Duodenal mucosa (tissue), 2 donors: ENCODE results near the gene SUPT3H.

Source experiments
- H3K27ac ChIP-seq: one replicate; pipeline ENCODE4 v1.7.0; 2013; ENCODE audit warnings: low read depth, low read length
- H3K27me3 ChIP-seq, 2 donors: one replicate each; pipeline ENCODE4 v1.7.0; 2013; ENCODE audit warnings: low read length in 2 of 2, control low read depth in 1 of 2; ENCODE audit not compliant: insufficient read depth in 2 of 2, control insufficient read depth in 1 of 2
- H3K36me3 ChIP-seq, 2 donors: one replicate each; pipeline ENCODE4 v1.7.0; 2013; ENCODE audit warnings: low read length in 2 of 2, control low read depth in 1 of 2; ENCODE audit not compliant: insufficient read depth in 2 of 2, control insufficient read depth in 1 of 2
- H3K4me1 ChIP-seq, 2 donors: one replicate each; pipeline ENCODE4 v1.7.0; 2013; ENCODE audit warnings: low read length in 2 of 2, control low read depth in 1 of 2; ENCODE audit not compliant: insufficient read depth in 2 of 2, control insufficient read depth in 1 of 2
- H3K4me3 ChIP-seq, 2 donors: one replicate each; pipeline ENCODE4 v1.7.0; 2013; ENCODE audit warnings: low read length in 2 of 2, low read depth in 1 of 2
- H3K9ac ChIP-seq, 2 donors: one replicate each; pipeline ENCODE4 v1.7.0; 2013; ENCODE audit warnings: low read length in 2 of 2, low read depth in 1 of 2
- H3K9me3 ChIP-seq, 2 donors: one replicate each; pipeline ENCODE4 v1.7.0; 2013; ENCODE audit warnings: low read length in 2 of 2, control low read depth in 1 of 2; ENCODE audit not compliant: control insufficient read depth in 1 of 2

Gene SUPT3H

DNA sequence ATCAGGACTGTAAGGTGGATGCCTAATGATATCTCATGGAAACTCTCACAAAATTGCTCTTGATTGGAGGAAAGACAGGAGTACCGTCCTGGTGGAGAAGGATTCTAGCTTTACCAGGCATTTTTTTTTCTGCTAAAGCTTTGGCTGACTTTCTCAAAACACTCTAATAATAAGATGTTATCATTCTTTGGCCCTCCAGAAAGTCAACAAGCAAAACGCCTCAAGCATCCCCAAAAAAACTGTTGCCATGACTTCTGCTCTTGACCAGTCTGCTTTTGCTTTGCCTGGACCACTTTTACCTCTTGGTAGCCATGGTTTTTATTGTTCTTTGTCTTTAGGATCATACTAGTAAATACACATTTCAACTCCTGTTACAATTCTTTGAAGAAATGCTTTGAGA lies 105.1 kb downstream of the SUPT3H start:
- H3K27ac ChIP-seq, result no peak overlapping the region
- H3K4me1 ChIP-seq, result no peaks in the 10 kb centered on the region

DNA sequence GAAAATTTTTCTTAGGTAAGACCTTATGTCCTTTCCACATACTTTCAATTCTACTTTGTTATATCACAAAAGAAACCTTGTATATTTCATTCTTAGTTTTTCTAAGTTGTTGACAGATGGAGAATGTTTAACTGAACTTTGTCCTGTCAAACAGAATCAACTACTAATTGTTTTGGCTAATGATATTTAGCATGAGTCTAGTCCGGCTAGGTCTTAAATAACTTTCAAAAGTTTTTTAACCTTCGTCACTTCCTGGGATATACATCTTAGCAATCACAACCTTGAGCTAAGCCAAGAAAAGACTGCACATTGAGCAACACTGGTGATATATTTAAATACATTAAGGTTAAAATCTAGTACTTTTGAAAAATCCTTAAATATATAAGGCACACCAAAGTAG lies 112.5 kb downstream of the SUPT3H start:
- H3K9ac ChIP-seq, result no peak overlapping the region
- peaks cover 0 to under 1% of the 10 kb centered on the region in 2 donors for H3K9me3 ChIP-seq
- no peaks in the 10 kb centered on the region for H3K36me3 ChIP-seq
- H3K4me1 ChIP-seq, result peaks cover 0 to 12% of the 10 kb centered on the region in 2 donors
- no peak overlapping the region for H3K27ac ChIP-seq
- H3K4me3 ChIP-seq, result no peak overlapping the region
- no peaks in the 10 kb centered on the region for H3K27me3 ChIP-seq

More for the DNA sequence above, 105.1 kb downstream of the SUPT3H start:
- Histone ChIP-seq H3K36me3 (peaks cover 0 to 5% of the 10 kb centered on the region in 2 donors), H3K9ac (no peak overlapping the region), H3K4me3 (no peak overlapping the region), H3K27me3 (no peaks in the 10 kb centered on the region), H3K9me3 (peaks cover 2 to 5% of the 10 kb centered on the region in 2 donors)

DNA sequence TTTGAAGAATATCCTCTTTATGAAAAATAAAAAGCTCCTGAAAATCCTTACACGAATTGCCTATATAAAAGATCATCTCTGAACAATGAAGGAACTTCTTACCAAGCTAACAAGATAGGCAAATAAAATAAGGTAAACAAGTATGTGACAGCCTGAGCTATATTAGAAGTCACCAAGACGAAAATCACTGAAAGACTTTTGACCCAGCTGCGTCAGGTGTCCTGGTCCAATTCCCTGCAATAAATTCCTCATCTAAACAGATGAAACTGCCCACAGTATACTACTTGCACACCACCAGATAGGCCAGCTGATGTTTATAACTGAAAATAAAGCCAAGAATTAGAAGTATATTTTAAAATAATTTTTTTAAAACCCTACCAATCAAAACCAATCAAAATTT lies 117.0 kb downstream of the SUPT3H start:
- Histone ChIP-seq H3K4me3 (no peak overlapping the region), H3K27me3 (no peaks in the 10 kb centered on the region), H3K9ac (no peak overlapping the region), H3K36me3 (no peaks in the 10 kb centered on the region), H3K27ac (no peak overlapping the region), H3K4me1 (peaks cover 0 to 12% of the 10 kb centered on the region in 2 donors), H3K9me3 (no peaks in the 10 kb centered on the region)

DNA sequence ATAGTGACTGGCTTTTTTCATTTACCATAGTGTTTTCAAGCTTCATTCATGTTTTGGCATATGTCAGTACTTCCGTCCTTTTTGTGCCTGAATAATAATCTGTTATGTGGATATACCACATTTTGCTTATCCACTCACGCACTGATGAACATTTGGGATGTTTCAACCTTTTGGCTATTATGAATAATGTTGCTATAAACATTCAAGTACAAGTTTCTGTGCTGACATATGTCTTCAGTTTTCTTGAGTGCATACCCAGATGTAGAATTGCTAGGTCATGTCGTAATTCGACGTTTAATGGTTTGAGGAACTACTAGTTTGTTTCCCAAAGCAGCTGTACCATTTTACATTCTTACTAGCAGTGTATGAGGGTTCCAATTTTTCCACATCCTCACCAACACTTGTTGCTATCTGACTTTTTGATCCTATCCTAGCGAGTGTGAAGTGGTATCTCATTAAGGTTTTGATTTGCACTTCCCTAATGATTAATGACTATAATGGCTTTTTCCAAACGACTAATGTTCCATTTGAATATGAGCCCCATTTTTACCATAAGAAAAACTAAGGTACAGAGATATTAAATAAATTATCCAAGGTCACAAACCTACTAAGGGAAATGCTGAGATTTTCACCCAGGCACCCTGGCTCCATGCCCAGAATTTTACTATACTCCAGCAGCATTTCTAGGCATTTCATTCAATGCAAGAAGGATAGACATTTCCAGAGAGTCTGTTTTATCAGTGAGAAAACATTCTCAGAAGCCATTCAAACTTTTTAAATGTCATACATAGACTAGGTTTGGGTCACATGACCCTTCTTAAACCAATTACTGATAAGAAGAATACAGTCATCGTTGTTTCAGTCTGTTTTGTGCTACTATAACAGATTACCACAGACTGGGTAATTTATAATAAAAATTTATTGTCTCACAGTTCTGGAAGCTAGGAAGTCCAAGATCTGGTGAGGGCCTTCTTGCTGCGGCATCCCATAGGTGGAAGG lies 120.7 kb downstream of the SUPT3H start:
- Histone ChIP-seq H3K4me3 (no peak overlapping the region), H3K9ac (no peak overlapping the region), H3K4me1 (peaks cover 0 to 6% of the 10 kb centered on the region in 2 donors), H3K36me3 (no peaks in the 10 kb centered on the region), H3K27ac (no peak overlapping the region), H3K27me3 (no peaks in the 10 kb centered on the region), H3K9me3 (no peaks in the 10 kb centered on the region)

DNA sequence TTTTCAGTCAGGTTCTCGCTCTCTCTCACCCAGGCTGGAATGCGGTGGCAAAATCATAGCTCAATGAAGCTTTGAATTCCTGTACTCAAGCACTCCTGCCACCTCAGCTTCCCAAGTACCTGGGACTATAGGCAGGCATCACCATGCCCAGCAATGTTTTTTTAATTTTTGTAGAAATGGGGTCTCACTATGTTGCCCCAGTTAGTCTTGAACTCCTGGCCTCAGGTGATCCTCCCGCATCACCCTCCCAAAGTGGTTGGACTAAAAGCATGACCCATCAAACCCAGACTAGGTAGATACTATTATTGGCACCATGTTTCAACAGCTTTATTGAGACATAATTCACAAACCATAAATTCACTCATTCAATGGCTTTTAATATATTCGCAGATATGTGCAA lies 122.3 kb downstream of the SUPT3H start:
- Histone ChIP-seq H3K4me1 (peaks cover 0 to 6% of the 10 kb centered on the region in 2 donors), H3K27ac (no peak overlapping the region), H3K4me3 (no peak overlapping the region), H3K27me3 (no peaks in the 10 kb centered on the region), H3K36me3 (no peaks in the 10 kb centered on the region), H3K9ac (no peak overlapping the region), H3K9me3 (no peaks in the 10 kb centered on the region)

DNA sequence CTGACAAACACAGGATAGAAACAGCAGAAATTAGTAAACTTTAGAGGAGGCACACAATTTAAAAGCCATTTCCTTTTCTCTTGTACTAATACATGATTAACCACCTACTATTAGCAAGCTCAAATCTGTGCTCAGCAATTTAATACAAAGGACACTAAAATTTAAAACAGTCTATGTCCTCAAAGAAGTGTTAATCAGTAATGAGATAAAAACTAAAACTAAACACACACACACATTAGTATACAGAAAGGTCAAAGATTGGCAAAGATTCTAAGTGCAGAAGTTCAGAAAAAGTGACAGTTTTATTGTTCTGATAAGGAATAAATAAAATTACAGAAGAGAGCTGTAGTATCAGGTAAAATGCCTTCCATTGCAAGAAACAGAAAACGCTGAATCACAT lies 123.5 kb downstream of the SUPT3H start:
- H3K9me3 ChIP-seq, result no peaks in the 10 kb centered on the region
- H3K36me3 ChIP-seq, result no peaks in the 10 kb centered on the region
- H3K27me3 ChIP-seq, result no peaks in the 10 kb centered on the region
- H3K4me1 ChIP-seq, result peaks cover 0 to 6% of the 10 kb centered on the region in 2 donors
- no peak overlapping the region for H3K27ac ChIP-seq
- no peak overlapping the region for H3K9ac ChIP-seq
- H3K4me3 ChIP-seq, result no peak overlapping the region

DNA sequence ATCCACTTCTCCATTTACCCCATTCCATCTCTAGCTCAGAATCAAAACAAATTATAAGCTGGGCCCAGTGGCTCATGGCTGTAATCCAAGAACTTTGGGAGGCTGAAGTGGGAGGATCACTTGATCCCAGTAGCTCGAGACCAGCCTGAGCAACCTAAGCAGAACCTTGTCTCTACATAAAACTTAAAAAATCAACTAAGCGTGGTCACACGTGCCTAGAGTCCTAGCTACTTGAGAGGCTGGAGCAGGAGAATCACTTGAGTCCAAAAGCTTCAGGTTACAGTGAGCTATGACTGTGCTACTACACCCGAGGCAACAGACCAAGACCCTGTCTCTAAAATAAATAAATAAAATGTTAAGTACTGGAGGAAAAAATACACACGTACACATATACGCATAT lies 124.3 kb downstream of the SUPT3H start:
- H3K27ac ChIP-seq, result no peak overlapping the region
- no peak overlapping the region for H3K4me3 ChIP-seq
- H3K36me3 ChIP-seq, result no peaks in the 10 kb centered on the region
- no peaks in the 10 kb centered on the region for H3K27me3 ChIP-seq
- no peak overlapping the region for H3K9ac ChIP-seq
- H3K4me1 ChIP-seq, result peaks cover 0 to 6% of the 10 kb centered on the region in 2 donors
- no peaks in the 10 kb centered on the region for H3K9me3 ChIP-seq

DNA sequence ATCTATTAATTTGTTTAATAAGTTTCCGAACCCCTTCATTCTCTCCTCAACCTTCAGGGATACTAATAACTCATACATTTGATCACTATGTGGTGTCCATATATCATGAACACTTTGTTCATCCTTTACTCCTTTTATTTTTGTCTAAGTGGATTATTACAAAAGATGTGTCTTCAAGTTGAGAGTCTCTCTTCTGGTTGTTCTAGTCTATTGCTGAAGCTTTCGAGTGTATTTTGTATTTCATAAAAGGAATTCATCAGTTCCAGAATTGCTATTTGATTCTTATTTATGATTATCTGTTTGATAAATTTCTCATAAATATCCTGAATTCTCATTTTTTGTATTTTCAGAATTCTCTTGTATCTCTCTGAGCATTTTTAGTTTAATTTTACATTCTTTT lies 146.1 kb downstream of the SUPT3H start:
- Histone ChIP-seq H3K36me3 (no peaks in the 10 kb centered on the region), H3K4me1 (no peaks in the 10 kb centered on the region), H3K9ac (no peak overlapping the region), H3K27me3 (no peaks in the 10 kb centered on the region), H3K9me3 (peaks cover 7 to 12% of the 10 kb centered on the region in 2 donors), H3K27ac (no peak overlapping the region), H3K4me3 (no peak overlapping the region)

DNA sequence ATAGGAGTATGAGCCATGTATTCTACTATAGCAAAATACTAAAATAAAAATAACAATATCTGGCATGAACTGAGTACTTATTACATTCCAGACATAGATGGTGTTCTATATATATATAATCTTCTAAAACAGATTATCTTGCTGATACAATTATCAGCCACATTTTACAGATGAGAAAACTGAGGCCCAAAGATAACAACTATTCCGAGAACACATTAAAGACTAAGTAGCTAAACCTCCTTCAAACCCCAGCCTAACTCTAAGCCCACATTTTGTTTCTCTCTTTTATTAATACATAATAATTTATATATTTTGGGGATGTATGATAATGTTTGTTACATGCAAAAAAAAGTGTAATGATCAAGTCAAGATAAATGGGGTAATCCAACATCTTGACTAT lies 148.3 kb downstream of the SUPT3H start:
- H3K27me3 ChIP-seq, result no peaks in the 10 kb centered on the region
- H3K9ac ChIP-seq, result no peak overlapping the region
- H3K36me3 ChIP-seq, result no peaks in the 10 kb centered on the region
- no peak overlapping the region for H3K27ac ChIP-seq
- H3K4me3 ChIP-seq, result no peak overlapping the region
- peaks cover 7 to 12% of the 10 kb centered on the region in 2 donors for H3K9me3 ChIP-seq
- no peaks in the 10 kb centered on the region for H3K4me1 ChIP-seq

DNA sequence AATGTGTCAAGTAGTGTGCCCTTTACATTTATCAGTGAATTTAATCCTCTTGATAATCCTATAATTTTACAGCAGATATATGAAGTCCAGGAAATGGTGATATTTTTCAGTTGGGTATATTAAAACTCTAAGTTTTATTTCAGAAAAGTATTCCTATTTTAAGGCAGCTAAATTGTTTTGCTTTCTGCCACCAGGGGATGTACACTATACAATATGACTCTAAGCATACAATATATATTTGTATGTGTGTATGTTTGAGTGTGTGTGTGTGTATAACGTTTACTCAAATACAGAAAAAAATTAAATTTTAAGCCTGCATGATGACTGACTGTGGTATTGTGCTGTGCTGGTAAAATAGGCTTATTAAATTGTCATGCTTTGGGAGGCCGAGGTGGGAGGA lies 151.7 kb downstream of the SUPT3H start:
- no peaks in the 10 kb centered on the region for H3K4me1 ChIP-seq
- H3K9me3 ChIP-seq, result peaks cover 2 to 3% of the 10 kb centered on the region in 2 donors
- H3K4me3 ChIP-seq, result no peak overlapping the region
- no peak overlapping the region for H3K27ac ChIP-seq
- no peaks in the 10 kb centered on the region for H3K36me3 ChIP-seq
- H3K27me3 ChIP-seq, result no peaks in the 10 kb centered on the region
- no peak overlapping the region for H3K9ac ChIP-seq
